GM19395 (cell line): Measurements from ENCODE around the gene SUB1.
A peak's percentile ranks its signal among the peaks of the same experiment; 100 is the strongest.

ENCODE experiments used
- ATAC-seq: cut with Tn5 transposase; IDR thresholded peaks from one replicate; pipeline ENCODE4 v1.9.1; 2021; ENCODE audit warnings: mild to moderate bottlenecking, moderate library complexity; ENCODE audit not compliant: unreplicated experiment

SUB1 gene

DNA sequence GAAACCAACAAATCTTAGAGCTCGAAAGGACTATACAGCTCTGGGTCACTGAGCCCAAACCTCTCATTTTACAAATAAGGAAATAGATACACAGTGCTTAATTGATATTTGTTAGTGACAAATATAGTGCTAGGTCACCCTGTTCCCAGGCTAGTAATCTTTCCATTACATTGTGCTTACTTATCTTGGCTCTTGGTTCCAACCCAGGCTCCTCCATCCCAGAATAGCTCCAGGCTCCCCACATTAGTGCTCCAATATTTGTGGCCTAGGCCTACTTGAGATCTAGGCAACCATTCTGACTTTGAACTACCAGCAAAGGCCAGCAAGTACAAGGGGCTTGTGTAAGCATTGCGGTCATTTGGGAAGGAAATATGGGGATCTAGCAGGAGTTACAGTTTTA lies 21.7 kb upstream of the SUB1 start:
- no peak for ATAC-seq

DNA sequence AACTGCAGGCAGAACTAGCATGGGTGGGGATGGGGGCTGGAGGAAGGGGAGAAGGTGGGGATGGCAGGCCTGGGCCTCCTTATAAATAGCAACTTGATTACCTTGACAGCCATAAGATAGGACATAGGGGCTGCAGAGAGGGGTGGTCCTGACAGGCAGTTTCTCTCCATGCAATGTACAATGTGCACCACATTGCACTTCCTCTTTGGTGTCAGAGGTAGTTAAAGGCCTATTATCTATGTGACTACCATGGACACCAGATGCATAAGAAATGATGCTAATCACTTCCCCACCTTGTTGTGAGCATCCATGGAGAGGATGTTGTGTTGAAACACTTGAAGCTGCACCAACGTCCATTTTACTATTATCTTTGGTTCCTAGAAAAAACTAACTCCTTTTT lies 20.2 kb upstream of the SUB1 start:
- no peak for ATAC-seq

DNA sequence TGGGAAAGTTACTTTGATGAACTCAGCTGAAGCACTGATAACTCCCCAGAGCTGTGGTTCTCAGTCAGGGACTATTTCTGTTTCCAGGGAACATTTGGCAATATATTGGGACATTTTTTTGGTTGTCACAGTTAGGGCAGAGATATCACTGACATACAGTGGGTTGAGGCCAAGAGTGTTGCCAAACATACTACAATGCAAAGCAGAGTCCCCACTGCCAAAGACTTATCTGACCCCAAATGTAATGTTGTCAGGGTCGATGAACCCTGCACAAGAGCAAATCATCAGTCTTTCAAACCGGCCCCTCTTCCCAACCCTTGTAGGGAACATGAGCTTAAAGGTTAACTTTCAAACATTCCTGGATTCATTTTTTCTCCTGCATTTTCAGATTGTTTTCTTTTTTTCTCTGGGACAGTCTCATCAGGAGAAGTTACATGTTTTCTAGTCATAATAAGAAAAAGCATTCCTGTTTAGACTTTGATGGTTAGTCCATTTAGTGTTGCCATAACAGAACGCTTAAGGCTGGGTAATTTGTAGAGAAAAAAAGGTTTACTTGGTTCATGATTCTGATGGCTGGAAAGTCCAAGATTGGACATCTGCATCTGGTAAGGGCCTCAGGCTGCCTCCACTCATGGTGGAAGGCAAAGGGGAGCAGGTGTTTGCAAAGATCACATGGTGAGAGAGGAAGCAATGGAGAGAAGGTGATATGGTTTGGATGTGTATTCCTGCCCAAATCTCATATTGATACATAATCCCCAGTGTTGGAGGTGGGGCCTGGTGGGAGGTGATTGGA lies 18.8 kb upstream of the SUB1 start:
- ATAC-seq = no peak

DNA sequence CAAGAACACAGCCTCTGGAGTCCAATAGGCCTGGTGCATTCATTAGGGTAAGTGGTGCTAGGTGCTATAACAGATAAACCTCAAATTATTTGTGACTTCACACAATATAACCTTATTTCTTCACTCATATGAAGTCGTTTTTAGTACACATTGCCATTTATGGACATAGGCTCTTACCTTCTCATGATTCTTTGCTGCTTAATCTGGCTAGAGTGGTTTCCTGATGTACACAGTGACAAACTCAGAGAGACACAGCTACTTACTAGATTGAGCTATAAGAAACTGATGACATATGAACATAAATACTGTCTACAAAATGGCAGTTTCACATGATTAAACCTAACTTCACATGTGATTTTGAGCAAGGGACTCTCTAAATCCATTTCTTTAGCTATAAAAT lies 14.2 kb upstream of the SUB1 start:
- ATAC-seq = no peak

DNA sequence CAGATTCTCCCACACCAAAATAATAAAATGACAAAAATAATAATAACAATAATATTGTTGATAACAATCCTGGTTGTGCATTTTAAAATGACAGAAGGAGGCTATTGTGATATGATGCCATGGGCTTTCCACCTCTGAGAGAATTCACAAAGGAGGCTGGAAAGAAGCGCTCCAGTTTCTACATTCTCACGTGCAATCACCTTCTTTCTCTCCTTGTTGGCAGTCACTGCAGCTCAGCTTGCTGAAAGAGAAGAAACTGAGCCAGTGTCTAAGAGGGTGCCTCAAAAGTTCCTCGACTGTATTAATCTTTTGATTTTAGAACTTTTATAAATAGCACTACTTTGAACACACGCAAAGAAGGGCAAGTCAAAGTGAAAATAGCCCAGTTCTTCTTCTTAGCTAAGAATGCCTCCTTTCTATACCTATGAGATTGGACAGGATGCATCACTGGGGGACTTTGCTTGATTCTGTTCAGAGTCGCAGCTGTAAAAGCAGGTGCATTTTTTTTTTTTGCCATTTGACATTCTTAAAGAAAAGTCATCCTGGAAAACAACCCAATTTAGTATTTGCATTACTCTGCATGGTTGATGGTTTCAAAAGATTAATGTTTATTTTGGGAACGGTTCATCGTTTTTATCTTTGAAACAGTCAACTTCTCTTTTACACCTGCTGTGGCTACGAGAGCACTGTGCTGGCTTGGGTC lies 12.4 kb upstream of the SUB1 start:
- ATAC-seq = peak; percentile 96

DNA sequence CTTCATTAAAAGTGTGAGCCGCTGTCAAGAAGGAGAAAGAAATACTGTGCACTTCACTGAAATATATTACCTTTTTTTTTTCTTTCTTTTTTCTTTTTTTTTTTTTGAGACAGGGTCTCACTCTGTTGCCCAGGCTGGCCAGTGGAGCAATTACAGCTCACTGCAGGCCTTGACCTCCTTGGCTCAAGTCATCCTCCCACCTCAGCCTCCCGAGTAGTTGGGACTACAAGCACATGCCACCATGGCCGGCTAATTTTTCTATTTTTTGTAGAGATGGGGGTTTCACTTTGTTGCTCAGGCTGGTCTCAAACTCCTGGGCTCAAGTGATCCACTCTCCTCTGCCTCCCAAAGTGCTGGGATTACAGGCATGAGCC lies 11.9 kb upstream of the SUB1 start:
- ATAC-seq = peak; percentile 16

DNA sequence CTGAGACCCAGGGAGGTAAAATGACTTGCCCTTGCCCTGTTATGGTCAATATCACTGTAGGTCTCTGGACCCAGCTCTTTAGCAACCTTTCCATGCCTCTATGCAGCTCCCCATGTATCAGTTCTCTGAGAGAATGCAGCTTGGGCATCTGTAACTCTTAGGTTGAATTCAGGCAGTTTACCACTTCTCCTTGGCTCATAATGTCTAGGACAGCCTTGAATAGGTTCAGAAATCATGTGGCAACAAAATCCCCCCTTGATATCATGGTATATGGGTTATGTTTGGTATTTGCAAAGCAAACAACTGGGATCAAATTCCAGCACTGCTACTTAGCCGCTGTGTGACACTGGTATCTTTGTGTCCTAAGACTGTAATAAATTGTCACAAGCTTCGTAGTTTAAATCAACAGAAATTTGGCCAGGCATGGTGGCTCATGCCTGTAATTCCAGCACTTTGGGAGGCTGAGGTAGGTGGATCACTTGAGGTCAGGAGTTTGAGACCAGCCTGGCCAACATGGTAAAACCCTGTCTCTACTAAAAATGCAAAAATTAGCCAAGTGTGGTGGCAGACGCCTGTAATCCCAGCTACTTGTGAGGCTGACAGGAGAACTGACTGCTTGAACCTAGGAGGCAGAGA lies 10.7 kb upstream of the SUB1 start:
- no peak for ATAC-seq

DNA sequence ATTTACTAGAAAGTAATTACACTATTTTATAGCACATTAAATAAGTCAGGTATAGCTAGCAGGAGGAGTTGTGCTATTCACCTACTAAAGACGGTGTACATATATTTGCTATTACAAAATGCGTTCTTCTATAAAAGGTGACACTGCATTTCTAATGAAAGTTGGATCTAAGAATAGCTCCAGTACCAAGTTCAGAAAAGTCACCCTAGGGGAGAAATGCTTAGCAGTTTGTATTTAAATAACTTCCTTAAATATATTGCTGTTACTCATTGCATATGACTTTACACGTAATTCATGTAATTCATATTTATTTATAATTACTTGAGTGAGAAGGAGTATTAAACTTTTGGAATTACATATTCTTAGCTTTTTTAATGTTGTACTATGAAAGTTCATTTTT lies 7.0 kb upstream of the SUB1 start:
- no peak for ATAC-seq

DNA sequence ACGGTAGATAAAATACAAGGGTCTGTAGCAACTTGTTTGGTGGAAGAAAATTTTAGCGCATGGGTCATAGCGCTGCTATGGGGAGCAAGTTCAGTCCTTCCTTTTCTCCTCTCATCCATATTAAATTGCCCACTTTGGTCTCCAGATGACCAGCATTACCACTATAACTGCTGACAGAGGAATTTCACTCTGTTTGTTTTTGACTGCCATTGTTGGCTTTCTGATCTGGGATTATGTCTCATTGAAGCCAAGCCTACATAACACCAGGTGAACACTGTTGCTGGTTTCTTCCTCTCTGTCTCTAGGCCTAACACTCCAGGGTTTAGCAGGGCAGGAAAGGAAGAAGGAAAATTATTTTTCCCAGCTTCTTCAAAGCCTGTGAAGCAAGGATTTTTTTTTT lies 6.6 kb upstream of the SUB1 start:
- no peak for ATAC-seq

DNA sequence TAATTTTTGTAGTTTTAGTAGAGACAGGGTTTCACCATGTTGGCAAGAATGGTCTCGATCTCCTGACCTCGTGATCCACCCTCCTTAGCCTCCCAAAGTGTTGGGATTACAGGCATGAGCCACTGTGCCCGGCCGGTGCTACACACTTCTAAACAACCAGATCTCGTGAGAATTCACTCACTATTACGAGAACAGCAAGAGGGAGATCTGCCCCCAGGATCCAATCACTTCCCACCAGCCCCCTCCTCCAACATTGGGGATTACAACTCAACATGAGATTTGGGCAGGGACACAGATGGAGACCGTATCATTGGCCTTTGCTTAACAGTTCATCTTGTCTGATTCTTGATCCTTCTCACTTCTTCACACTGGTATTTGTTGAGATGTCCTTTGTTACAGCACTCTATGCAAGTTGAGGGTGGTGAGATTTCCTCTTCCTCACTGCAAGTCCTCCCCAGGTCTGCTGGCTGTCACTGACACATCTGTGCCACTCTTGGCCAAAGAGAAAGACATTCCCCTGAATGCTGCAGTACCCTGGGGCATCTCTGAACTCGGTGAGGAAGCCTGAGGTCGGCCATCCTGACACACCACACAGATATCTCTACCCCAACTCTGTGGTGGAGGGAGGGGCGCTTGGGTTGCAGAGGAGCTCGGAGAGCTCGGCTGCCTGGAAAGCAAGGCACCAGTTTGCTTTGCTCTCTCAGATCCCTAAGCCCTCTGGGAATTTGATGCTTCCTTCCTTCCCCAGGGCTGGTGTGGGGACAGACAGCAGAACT lies 4.2 kb upstream of the SUB1 start:
- ATAC-seq = no peak

DNA sequence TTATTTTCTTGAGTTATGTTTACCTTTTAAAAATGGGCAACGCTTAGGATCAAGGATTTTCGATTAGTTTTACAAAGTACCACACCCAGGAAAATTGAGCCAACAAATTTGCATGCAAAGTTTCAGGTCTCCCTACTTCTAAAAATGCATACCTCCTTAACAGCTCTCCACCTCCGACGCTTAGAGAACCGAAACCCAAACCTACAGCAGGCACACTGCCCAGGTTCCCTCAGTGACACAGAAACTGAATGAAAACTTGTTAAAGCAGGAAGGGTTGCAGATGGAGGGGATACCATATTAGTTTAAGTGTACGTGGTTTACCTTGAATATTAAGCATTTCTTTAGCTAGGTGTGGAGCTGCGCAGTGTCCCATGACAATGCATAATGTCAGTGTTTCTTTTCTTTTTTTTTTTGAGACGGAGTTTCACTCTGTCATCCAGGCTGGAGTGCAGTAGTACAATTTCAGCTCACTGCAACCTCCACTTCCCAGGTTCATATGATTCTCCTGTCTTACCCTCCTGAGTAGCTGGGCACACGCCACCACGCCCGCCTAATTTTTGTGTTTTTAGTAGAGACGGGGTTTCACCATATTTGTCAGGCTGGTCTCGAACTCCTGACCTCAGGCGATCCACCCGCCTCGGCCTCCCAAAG lies 1.6 kb upstream of the SUB1 start:
- peak; percentile 77 for ATAC-seq

DNA sequence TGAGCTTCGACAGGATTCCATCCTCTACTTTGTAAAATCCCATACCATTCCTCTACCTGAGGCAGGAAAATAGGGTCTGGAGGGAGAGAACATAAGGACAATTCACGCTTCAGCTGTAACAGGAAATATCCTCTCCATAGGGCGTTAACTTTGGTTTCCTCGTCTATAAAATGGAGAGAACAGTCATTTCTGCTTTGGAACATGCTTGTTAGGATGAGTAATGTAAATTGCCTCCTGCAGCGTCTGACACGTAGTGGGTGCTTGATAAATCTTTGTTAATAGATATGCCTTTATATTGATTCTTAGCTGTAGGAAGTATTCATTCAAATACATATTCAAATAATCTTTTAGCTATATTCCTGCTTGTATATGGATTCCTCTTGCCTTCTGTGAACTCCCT lies 711 bp upstream of the SUB1 start:
- no peak for ATAC-seq

DNA sequence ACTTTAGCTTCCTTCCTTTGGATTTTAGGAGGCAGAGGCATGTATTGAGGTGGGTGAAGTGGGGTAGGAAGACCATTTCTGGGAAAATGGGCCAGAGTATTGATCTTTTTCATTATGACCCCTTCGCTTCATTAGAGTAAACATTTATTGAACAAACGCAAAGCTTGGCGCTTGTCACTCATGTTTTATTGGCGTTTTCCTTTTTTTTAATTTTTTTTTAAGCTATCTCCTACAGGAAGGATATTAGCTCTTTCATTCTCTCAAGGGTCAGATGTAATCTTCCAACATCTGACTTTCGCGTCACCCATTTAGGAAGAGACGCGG lies 273 bp upstream of the SUB1 start:
- no peak for ATAC-seq

DNA sequence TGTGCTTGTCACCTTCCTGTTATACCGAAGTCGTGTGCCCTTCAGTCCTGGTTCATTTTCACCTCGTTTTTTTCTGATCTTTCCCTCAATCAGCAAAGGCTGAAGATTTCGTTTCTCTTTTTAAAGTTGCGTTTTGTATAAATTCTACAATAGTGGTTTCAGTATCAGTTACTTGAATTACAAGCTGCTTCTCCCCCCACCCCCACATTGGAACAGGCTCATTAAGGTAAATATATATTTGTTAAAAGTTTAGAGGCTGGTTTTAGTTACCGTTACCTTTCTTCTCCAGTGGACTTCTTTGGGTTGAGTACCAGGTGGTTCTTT lies 881 bp downstream of the SUB1 start:
- peak; percentile 21 for ATAC-seq

DNA sequence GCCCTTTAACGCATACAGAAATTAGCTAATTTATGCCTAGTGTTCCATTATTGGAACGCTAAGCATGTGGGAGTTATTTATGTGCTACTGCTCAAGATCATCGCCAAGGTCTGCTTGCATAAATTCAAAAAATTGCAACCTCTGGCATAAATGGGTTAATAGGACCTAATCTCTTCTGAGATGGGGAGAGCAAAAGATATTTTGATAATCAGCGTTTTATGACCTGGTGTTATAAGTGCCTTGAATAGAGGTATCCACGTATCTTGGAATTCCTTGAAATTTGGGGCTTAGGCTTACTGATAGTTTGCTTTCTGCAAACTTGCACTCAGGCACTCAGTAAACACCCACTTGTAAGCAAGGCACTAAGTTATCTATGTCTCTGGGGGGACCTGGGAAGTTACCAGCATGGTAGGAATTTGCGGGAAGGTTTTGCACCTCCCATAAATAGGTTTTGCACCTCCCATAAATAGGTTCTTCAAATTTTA lies 1.8 kb downstream of the SUB1 start:
- ATAC-seq = no peak

DNA sequence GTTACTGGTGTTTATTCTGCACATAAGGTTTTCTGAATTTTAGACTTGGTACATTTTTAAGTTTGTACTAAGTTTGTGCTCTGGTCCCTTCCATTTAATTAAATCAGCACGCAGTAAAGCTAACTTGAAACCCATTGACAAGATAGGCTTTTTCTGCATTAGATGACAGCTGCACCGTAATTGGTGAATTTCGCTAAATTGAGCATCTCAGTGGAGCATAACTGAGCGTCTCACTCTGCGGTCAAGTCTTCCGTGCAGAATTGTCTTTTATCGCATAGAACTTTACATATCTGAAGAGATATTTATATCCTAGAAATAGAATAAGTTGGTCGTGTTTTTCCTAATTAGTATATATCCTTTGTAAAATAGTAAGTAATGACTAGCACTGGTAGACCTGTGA lies 4.1 kb downstream of the SUB1 start:
- ATAC-seq = no peak

DNA sequence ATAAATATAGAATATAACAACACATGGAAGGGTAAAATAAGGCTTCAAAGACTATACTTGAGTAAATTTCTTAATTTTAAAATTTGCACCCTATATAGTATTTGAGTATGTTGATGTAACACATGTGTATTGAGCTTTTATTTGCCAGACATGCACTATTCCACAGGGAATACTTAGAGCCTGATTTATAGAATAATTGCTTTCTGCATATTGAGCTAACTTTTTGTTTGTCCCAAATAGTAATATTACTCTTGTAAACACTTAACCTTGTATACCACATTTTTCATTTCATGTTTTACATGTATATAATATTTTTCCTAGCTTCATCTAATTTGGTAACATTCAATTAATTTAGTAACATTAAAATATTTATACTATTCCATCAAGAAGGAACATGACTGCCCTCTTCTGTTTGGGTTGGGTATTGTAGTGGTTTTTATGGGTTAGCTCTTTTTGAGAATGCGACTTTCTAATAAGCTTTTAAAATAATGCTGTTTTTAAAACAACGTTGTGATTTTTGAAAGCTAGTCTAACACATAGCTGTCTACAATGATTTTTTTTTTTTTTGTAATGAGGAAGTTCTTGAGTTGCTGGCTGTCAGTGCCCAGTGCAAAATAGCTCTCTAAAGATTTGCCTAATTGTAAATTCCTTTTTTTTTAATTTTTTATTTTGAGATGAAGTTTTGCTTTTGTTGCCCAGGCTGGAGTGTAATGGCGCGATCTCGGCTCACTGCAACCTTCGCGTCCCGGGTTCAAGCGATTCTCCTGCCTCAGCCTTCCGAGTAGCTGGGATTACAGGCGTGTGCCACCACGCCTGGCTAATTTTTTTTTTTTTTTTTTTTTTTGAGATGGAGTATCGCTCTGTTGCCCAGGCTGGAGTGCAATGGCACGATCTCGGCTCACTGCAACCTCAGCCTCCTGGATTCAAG lies 4.8 kb downstream of the SUB1 start:
- ATAC-seq = no peak

DNA sequence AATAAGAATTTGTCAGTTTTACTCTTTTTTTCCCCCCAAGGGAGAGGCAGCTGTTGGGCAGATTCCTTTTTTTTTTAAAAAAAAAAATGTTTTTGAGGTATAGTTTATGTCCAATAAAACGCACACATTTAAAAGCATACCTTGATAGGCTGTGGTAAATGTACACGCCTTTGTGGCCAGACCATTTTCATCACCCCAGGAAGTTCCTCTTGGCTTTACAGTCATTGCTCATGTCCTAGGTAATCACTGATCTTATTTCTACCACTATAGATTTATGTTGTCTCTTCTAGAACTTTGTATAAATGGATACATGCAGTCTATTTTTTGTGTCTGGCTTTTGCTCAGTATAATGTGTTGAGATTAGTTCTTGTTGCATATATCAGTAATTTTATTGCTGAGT lies 9.8 kb downstream of the SUB1 start:
- no peak for ATAC-seq

DNA sequence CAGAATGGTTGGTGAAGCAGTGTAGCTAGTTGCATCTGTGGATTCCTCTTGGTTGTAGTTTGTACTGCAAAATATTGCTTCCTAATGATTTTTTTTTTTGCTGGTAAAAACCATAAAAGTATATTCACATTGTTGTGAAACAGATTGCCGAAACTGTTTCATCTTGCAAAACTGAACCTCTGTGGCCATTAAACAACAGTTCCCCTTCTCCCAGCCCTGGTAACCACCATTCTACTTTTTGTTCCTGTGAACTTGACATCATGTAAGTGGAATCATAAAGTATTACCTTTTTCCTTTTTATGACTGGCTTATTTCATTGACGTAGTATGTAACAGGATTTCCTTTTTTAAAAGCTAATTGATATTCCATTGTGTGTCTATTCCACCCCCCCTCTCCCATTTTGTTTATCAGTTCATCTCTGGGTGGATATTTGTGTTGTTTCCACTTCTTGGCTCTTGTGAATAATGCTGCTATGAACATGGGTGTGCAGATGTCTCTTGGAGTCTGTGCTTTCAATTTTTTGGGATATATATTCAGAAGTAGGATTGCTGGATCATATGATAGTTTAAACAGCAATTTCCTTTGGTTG lies 11.8 kb downstream of the SUB1 start:
- ATAC-seq = no peak
